CD4-positive, alpha-beta T cell treated with Interleukin-6 for 4 hours (primary cell): ENCODE measurements around the gene MGAT5.

Source experiments
- DNase-seq: peaks from one replicate; pipeline ENCODE4 v3.0.0-alpha.2; 2020; ENCODE audit warnings: mixed read lengths

The MGAT5 gene

DNA sequence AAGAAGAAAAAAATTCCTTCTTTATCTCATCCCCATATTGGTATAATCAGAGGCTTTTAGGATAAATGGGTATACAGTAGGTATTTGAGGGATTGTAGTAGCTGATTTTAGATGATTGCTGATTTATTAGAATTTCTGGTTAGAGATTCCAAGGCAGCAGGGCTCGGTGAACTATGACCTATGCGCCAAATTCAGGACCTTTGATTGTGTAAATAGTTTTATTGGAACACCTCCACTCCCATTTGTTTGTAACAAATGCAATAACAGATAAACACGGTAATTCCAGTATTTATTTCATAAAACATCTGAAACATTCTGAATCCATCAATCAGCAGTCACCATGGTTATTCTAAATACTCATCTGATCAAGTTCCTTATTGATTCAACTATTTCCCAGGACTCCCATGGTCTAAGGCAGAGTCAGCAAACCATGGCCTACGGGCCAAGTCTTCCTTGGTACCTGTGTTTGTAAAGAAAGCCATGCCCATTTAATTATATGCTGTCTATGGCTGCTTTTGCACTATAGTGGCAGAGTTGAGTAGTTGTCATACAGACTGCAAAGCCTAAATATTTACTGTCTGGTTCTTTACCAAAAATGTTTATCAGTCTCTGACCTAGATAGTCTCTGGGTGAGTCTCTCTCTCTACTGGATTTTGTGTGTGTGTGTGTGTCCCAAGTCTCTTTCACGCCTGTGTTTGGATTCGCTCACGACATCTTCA lies 4.3 kb downstream of the MGAT5 start:
- no peak for DNase-seq

DNA sequence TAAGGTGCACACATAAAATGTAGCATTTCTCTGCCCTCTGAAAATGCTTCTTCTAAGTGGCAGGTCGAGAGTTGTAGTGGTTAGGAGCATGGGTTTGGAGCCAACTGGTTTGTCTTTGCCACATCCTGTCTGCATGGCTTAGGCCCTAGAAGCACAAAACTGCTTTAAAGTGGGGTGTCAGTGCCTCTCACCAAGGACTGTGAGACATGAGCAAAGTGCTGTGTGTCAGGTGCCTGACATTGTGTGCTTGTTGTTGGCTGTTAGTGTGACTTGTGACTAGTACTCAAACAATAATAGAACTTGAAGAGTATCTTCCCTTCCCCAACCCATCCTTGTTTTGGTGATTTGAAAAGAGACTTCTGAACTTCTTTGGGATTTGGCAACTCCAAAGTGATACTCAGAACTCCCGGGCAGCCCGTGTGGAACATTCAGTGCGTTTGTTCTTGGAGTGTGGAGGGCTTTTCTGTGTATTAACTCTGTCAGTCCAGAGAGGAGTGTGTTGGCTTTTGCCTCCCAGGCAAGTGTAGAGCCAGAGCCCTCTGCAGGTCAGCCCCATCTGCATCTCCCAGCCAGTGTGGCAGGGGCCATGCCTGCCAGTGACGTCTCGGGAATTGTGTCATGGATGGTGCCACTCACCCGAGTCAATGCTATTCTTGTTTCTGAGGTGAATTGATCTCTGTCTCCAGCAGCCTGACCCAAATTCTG lies 5.0 kb downstream of the MGAT5 start:
- peak; percentile 80 for DNase-seq

DNA sequence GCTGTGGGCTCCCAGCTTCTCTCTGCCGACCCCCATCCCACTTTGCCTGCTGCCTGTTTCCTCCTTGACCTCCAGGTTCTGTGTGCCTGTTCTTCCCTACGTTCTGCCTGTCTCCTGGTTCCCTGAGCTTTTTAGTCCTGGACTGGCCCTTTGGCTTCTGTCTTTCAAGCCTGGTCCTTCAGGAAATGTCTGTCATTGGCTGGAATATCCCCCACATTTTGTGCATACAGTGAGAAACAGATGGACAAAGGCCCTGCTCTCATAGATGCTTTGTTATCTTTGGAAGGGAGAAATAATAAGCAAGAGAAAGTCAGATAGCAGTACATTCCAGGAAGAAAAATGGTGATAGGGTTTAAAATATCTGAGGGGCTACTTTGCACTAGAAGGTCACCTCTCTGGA lies 5.7 kb downstream of the MGAT5 start:
- no peak for DNase-seq

DNA sequence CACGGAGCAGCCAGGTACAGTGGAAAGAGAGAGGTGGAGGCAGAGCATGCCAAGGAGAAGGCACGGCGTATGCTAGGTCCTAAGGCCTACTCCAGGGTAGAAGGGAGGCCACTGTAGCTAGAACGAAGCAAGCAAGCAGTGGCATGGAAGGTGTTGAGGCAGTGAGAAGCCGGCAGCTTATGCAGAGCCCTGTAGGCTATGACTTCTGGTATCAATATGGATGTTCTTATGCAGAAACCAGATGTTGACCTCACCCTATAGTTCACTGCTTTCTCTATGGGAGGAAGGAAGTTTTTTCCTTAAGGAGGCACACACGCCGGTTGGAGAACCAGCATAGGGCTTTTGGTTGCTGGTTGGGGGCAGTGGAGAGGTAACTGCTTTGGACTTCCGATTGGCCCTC lies 6.1 kb downstream of the MGAT5 start:
- DNase-seq = no peak

DNA sequence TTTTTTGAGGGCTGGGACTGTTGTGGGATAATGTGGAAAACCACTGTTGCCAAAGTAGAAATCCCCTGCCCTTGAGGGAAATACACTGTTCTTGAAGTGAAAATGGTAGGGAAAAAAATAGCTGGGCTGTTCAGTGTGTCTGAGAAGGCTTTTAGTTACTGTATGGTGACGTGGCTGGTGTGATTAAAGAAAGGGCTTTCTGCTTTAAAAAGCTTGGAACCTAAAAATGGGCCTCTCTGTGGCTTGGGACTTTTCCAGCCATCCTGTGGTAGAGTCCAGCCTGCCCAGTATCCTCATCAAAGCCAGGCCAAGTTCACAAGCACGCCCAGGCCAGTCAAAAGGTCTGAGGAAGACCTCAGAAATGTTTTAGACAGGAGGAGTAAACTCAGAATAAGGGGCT lies 6.8 kb downstream of the MGAT5 start:
- no peak for DNase-seq

DNA sequence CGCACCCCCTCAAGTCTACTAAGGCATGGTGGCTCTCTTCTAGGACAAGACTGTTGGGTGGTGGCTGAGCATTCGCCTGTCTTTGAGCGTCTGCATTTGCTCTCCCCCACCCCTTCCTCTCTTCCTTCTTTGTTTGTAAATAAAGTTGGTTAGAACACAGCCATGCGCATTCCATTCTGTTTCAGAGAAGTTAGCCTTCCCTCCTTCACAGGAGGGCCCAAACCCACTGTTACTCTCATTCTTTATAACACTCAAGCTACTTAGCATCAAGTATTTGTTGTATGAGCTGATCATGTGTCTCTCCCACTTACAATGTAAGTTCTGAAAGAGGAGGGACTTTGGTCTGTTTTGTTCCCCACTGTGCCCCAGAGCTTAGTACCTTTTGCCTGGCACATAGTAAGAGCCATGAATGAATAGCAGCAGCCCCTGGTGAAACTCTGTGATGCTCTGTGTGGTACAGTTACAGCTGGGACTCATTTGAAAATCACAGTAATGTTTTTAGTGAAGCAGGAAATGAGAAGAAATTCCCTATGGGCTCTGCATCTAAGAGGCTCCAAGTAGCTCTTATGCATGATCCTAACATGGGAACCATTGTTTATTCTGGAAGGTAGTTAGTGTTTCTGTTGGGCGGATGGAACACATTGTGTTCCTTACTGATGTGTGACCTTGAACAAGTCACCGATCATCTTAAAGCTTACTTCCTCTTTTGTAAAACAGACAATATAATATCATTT lies 7.7 kb downstream of the MGAT5 start:
- DNase-seq = no peak

DNA sequence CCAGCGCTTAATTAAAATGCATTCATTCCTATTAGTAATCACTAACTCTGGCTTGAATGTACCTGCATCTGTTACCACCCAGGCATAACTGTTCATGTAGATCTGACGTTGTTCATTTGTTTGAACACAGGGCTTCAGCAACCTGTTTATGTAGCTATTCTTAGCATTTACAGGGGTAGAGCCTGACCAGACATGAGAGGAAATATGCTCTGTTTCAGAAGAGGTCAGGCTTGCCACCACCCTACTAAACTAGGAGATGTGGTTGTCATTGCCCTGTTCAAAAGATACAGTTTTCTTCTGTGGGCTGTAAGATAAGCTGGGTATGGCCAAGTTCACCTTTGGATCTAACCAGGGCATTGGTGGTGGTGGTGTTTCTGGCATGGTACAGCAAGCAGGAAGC lies 8.8 kb downstream of the MGAT5 start:
- DNase-seq = no peak

DNA sequence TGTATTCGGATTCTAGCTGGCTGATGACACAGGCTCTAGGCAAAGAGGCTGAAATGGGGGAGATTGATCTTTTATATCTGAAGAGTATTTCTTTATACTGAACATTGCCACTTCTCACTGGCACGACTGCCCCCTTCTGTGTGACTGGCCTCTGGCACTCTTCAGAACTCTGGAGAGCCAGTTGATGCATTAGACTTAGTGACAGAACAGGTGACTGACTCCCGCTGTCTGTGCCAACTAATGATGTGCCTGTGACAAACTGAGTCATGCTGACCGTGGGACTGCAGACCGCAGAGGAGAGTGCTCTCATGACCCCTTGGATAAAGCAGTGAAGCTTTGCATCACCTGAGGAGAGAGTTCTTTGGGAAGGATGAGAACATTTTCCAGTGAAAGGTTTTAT lies 14.4 kb downstream of the MGAT5 start:
- no peak for DNase-seq

DNA sequence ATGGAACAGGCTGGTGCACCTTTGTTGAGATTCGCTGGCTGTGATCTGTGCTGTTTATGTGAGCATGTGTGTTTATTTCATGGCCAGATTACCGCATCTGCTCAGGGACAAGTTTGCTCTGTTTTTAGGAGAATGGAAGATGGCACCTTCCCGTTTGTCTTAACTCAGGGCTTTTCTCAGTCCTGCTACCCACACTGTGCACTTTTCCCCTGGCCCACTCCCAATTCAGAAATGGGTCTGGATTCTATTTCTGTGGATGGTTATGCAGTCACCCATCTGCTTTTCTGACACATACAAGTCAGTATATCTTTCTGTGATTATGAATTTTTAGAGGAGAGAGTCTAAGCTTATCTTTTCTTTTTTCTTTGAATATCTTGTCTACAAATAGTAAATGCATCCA lies 15.4 kb downstream of the MGAT5 start:
- no peak for DNase-seq

DNA sequence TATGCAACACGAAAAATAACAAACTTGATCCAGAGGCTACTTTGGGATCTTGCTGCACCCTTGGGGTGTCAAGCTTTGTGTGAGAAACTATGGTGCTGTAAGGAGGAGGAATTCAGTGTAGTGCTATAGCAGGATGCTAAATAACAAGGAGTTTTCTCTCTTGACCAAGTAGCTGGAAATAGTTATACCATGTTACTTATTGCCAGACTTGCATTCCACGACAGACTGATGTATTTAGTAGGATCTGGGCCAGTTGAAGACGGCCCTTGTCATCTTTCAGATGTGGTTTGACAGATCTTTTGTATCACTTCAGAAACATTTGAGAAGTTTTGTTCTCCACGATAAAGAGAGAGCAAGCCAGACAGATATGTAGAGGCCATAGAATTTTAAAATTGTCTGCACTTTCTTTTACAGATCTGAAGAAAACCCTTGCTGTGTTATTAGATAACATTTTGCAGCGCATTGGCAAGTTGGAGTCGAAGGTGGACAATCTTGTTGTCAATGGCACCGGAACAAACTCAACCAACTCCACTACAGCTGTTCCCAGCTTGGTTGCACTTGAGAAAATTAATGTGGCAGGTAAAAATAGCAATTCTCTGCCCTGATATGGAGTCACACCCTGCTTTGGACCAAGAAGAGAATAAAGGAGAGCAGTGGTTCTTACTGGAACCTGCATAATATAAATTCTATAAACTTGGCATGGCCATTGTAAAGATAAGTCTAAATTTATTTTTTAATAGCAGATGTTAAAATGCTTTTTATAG lies 16.3 kb downstream of the MGAT5 start:
- DNase-seq = no peak

DNA sequence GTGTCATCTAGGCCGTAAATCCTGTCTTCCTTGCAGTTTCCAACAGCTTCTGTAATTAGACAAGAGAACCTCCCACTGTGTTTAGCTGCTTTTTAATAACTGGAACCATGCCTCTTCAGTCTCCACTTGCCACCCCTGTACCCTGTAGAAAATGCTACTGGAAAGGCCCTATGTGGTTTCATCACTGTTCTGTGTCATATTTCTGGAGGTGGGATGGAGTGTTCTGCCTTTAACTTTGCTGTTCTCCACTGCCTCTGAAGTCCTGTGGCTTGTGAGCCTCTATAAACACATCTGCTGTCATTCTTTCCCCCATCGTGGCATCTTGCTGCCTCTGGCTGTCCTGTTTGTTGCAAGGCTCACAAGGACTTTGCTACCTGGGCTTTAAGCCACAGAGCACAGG lies 17.9 kb downstream of the MGAT5 start:
- DNase-seq = no peak

DNA sequence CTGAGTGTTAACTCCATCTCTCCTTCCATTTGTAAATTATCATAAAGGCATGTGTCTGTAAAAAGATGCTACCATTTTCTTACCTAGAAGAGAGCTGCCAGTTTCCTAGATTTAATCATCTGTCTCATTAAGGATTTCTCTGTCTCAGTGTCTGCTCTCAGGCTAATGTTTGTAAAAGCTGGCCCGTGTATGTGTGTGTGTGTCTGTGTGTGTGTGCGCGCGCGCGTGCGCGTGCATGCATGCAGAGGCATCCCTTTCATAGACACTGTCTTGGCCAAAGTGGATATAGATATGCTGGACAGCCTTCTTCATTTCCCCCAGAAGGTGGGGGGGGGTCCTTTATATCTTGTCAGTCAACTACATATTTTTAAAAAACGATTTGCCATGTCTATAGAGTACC lies 18.9 kb downstream of the MGAT5 start:
- no peak for DNase-seq

DNA sequence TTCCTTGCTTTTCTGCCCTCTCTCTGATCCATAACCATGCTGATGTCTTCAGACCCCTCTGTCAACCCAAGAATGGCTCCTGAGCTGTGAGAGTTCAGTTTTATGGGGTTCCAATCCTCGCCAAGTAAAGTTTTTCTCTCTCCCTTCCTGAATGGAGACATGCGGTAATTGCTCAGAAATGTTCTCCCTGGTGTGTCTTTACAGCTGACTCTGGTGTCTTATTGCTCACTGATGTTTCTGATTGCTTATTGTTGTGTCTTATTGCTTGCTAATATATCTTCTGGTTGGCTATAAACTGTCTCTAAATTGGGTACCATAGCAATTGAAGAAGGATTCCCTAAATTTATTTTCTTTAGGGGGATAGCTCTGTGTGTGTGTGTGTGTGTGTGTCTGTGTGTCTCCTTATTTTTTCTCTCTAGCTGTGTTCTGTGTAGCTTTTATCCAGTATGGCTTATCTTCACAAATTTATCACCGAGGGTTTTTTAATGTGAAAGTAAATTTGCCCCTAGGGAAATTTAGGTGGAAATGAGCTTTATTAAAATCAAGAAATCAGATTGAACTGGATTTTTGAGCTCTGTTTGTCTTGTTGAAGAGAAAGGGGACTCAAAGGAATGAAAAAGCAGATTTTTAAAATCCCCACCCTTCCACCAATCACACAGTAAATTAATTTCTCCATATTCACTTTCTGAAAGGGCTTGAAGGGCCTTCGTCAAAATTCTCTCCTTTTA lies 19.5 kb downstream of the MGAT5 start:
- no peak for DNase-seq

DNA sequence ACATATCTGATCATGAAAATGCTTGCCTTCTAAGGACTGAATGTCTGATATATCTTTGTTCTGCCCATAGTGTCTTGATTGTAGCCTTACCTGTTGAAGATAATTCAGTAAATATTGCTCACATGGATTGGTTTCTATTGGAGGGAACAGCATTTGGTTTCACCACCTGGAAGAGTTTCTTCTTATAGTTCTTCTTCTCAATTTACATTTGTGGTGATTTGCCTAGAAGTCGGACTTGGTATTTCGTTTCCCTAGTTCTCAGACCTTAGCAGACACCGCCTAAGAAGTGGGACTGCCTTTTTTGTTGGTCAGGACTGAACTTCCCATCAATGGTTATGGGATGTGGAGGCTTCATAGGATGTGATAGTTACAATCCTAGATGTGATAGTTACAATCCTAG lies 20.2 kb downstream of the MGAT5 start:
- DNase-seq = no peak

DNA sequence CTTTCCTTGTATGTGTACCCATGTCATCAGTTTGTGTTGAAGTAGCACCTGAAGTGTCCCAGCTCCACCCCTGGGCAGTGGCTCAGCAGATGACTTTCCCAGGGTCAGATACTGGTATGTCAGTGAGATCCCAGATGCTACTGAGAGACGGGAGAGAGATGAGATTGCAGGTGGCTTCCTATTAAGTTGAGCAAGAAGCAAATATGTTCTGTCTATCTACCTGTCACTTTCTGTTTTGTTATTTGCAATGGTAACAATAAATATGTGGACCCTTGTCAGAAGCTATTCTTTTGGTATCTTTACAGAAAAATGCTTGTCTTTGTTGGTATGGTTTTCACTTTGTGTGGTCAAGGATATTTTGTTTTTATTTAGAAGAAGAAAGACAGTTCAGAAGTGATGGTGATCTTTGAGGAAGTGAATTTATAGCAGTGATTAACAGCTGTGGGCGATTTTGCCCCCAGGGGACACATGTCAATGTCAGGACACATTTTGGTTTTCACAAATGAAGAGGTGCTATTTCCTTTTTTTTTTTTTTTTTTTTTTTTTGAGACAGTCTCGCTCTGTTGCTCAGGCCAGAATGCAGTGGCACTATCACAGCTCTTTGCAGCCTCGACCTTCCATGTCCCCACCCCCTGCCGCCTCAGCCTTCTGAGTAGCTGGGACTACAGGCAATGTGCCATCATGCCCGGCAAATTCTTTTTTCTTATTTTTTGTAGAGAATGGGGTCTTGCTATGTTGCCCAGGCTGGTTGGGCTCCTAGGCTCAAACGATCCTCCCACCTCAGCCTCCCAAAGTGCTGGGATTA lies 21.4 kb downstream of the MGAT5 start:
- DNase-seq = no peak

DNA sequence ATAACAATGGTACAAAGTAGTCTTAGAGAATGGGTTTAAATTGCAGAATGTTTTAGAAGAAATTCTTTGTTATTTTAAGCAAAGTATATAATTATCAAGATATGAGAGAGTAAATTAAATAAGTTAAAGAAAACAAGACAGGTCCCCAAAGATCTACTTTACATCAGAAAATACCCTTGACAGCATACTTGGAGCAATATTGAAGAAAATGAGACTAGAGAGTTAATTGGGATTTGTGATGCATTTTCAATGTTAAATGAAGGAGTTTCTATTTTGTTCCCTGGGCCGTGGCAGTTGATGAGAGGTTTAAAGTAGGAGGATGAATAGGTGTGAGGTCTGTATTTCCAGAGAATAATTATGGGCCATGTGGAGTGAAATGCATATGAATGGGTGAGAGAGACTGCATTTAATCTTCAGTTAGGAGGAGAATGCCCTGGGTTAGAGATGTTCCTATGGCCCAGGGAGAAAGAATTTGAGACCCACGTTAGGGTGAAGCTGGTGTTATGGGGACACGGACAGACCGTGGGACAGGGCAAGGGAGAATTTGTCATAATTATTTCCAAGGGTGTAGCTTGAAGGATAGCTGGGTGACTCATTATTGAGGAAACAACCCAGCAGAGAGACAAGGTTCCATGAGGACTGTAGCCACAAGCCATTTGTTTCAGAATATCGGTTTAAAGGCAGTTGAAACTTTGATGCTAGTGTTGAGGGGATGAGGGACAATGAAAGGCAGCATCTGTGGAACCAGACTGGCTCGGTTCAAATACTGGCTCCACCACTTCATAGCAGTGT lies 22.7 kb downstream of the MGAT5 start:
- DNase-seq = no peak

DNA sequence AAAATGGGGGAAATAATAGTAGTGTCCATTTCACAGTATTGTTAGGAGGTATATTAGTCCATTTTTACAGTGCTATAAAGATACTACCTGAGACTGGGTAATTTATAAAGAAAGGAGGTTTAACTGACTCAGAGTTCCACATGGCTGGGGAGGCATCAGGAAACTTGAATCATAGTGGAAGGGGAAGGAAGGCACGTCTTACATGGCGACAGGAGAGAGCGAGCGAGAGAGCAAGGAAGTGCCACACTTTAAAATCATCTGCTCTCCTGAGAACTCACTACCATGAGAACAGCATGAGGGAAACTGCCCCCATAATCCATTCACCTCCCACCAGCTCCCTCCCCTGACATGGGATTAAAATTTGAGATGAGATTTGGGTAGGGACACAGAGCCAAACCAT lies 23.4 kb downstream of the MGAT5 start:
- no peak for DNase-seq

DNA sequence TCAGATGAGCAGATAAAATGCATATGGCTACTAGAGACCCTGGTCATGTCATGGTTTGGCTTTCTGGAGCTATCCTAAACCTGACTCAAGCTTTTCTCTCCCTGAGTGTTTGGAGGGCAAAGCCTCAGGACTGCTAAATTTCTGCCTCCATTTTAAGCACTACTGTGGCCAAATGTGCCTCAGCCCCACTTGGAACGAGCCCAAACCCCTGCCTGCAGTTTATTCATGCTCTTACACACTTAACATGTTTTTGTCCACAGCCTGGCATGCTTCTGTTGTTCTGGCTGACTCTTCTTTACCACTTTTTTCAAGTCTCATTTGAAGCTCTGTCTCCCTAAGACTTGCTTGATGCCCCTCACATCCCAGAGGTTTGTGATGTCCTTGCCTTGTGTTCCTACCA lies 24.7 kb downstream of the MGAT5 start:
- DNase-seq = no peak

DNA sequence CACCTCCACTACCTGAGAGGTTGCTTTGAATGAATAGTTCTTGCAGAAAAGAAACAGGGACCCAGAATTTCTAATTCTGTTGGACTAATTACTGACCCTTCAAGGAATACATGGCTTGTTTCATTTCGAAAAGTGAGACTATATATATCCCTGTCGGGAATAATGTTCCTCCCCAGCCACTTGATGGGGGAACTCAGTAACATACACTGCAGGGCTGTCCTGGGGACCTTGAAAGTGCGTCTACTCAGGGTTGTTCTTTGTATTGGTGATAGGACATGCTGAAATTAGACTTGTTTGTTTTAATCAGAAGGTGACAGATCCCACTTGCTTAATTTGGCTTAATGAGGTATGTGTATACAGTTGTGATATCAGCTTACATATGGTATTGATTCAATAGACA lies 25.5 kb downstream of the MGAT5 start:
- DNase-seq = no peak

DNA sequence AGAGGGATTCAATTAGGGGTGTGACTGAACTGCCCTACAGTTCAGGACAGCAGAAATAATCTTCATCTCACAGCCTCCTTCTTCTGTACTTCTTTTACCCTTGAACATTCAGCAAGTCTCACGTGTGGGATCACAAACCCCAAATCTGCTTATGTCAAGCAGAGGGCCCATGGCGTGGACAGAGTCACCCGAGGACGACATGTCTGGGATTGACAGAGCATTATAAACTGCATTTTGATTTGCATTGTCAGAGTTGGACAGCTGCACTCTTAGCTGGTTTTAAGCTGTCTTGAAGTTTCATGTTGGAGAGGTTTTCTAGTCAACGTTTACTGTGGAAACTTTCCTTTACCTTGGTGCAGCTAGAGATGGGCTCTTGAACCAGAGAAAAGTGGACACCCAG lies 26.4 kb downstream of the MGAT5 start:
- DNase-seq = no peak

DNA sequence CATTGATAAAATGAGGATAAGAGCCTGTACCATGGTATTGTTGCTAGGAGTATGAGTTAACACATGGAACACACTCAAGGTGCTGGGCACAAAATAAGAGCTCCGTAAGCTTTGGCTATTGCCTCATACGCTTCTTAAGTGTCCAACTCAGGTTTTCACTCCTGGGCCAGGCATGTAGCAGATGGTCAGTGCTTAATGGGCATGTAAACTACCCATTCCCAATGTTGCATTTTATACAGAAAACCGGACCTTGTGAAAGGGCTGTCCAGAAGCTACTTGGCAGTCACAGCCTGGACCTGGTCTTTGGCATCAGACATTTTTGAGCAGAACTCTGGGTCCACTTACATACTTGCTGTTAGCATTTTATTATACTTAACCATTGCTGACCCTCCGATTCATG lies 26.9 kb downstream of the MGAT5 start:
- DNase-seq = no peak
